HCT116 (cell line): Measurements from ENCODE around the gene PCDHGA1.

Experiments
- EZH2 ChIP-seq: fragments of 200-600 bp; sonication (generic); IDR thresholded peaks from 2 replicates; pipeline ENCODE4 v1.6.1; 2017; ENCODE audit warnings: antibody characterized with exemption, mixed run types
- YY1 ChIP-seq: IDR thresholded peaks from 2 replicates; pipeline ENCODE4 v1.6.1; 2011; ENCODE audit warnings: low read length, low read depth, moderate library complexity, mild to moderate bottlenecking; ENCODE audit not compliant: insufficient replicate concordance; ENCODE audit errors: extremely low read depth
- TF ChIP-seq, protein P1 (sequence below), 3 experiments: fragments of 200-600 bp in 1 of 3; sonication (generic) in 1 of 3; IDR thresholded peaks in 2 of 3; conservative IDR thresholded peaks in 1 of 3; 2 replicates each; pipeline ENCODE4 v1.5.1; 2012 to 2017; ENCODE audit warnings: low read depth in 2 of 3, low read length in 2 of 3, antibody characterized with exemption in 1 of 3, borderline replicate concordance in 1 of 3, control low read depth in 1 of 3, mild to moderate bottlenecking in 1 of 3, mixed read lengths in 1 of 3, mixed run types in 1 of 3, moderate library complexity in 1 of 3; ENCODE audit not compliant: insufficient read depth in 1 of 3
- TF ChIP-seq, protein P2 (sequence below): IDR thresholded peaks from 2 replicates; pipeline ENCODE4 v1.6.1; 2012

DNA sequence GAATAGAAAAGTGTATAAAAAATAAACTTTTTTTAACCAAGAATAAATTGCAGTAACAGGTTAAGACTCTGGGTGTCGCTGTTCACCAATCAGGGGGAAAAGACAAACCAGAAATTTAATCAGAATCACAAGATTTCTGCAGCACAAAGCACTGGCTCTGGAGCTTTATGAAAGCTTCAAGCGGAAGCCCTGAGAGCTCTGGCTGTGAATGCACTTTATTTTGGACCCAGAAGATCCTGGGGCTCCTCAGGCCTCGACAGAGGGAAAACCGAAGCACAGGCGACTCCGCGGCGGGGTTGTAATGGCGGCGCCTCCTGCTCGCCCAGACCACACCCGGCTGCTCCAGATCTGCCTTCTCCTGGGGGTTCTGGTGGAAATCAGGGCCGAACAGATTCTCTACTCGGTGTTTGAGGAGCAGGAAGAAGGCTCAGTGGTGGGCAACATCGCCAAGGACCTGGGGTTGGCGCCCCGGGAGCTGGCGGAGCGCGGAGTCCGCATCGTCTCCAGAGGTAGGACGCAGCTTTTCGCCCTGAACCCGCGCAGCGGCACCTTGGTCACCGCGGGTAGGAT lies 24.7 kb downstream of the PCDHGA1 start, which contains the start of gene PCDHGA4:
- TF ChIP-seq EZH2 (no peak), YY1 (no peak)
- TF ChIP-seq, protein P1, sequence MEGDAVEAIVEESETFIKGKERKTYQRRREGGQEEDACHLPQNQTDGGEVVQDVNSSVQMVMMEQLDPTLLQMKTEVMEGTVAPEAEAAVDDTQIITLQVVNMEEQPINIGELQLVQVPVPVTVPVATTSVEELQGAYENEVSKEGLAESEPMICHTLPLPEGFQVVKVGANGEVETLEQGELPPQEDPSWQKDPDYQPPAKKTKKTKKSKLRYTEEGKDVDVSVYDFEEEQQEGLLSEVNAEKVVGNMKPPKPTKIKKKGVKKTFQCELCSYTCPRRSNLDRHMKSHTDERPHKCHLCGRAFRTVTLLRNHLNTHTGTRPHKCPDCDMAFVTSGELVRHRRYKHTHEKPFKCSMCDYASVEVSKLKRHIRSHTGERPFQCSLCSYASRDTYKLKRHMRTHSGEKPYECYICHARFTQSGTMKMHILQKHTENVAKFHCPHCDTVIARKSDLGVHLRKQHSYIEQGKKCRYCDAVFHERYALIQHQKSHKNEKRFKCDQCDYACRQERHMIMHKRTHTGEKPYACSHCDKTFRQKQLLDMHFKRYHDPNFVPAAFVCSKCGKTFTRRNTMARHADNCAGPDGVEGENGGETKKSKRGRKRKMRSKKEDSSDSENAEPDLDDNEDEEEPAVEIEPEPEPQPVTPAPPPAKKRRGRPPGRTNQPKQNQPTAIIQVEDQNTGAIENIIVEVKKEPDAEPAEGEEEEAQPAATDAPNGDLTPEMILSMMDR (IDR thresholded peaks at IDR 0.05 in 2 of 3, conservative IDR thresholded peaks at IDR 0.05 in 1 of 3; ENCODE audit: borderline replicate concordance in 1 of 3, insufficient read depth in 1 of 3, low read depth in 2 of 3, low read length in 2 of 3), result peak; percentile 32 to 58 (median 48); a peak in 4 of 6 replicates
- TF ChIP-seq, protein P2, sequence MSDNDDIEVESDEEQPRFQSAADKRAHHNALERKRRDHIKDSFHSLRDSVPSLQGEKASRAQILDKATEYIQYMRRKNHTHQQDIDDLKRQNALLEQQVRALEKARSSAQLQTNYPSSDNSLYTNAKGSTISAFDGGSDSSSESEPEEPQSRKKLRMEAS, result no peak
